GM23338 (cell line): ENCODE measurements around the gene ZNF443.
"Not testable (repeated sequence)": the region's sequence is repeated elsewhere in the genome, so short reads cannot be mapped to it uniquely, and the experiment has no call there.

Experiments used
- CREB1 ChIP-seq: fragments of 250-450 bp; sonication (Bioruptor Pico); IDR thresholded peaks from 2 replicates; pipeline ENCODE4 v1.5.0; 2020; ENCODE audit warnings: low read depth, mild to moderate bottlenecking, moderate library complexity
- EZH2 ChIP-seq: fragments of 200-600 bp; sonication (generic); IDR thresholded peaks from one replicate; pipeline ENCODE4 v1.8.0; 2017; ENCODE audit warnings: antibody characterized with exemption, mild to moderate bottlenecking, low read depth; ENCODE audit not compliant: unreplicated experiment
- EZH2phosphoT487 ChIP-seq: fragments of 200-600 bp; sonication (generic); IDR thresholded peaks from one replicate; pipeline ENCODE4 v1.8.1; 2018; ENCODE audit warnings: antibody characterized with exemption; ENCODE audit not compliant: unreplicated experiment
- NANOG ChIP-seq: IDR thresholded peaks from 2 replicates; pipeline ENCODE4 v1.6.1; 2016; ENCODE audit warnings: antibody characterized with exemption, borderline replicate concordance
- POLR2AphosphoS5 ChIP-seq: IDR thresholded peaks from 2 replicates; pipeline ENCODE4 v1.6.1; 2016; ENCODE audit warnings: antibody characterized with exemption, low read depth
- ZNF114 ChIP-seq: fragments of 250-450 bp; sonication (Bioruptor Pico); IDR thresholded peaks from 2 replicates; pipeline ENCODE4 v1.5.0; 2020; ENCODE audit warnings: mild to moderate bottlenecking, moderate library complexity
- ZNF331 ChIP-seq: fragments of 250-450 bp; sonication (Bioruptor Pico); IDR thresholded peaks from 2 replicates; pipeline ENCODE4 v1.5.0; 2020; ENCODE audit warnings: low read depth, mild to moderate bottlenecking, moderate library complexity
- TF ChIP-seq, protein P1 (sequence below): IDR thresholded peaks from 2 replicates; pipeline ENCODE4 v1.6.1; 2016; ENCODE audit warnings: antibody characterized with exemption
- TF ChIP-seq, protein P2 (sequence below), 2 experiments: fragments of 200-600 bp in 1 of 2; sonication (generic) in 1 of 2; conservative IDR thresholded peaks; 2 replicates each; pipeline versions ENCODE4 v1.5.1 to v1.6.1; 2016 to 2017; ENCODE audit warnings: antibody characterized with exemption in 2 of 2, low read depth in 2 of 2, mild to moderate bottlenecking in 2 of 2, moderate library complexity in 1 of 2
- TF ChIP-seq, protein P3 (sequence below): IDR thresholded peaks from one replicate; pipeline ENCODE4 v1.6.1; 2018; ENCODE audit warnings: antibody characterized with exemption; ENCODE audit not compliant: unreplicated experiment

DNA sequence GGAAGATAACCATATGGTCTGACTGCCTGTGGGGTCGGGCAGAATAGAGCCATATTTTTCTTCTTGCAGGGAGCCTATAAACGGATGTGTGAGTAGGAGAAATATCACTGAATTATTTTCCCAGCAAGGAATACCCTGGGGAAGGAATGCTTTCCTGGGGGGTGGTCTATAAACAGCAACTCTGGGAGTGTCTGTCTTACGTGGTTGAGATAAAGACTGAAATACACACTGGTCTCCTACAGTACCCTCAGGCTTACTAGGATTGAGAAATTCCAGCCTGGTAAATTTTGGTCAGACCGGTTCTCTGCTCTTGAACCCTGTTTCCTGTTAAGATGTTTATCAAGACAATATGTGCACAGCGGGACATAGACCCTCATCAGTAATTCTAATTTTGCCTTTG lies 23.5 kb downstream of the ZNF443 start:
- TF ChIP-seq, protein P1, sequence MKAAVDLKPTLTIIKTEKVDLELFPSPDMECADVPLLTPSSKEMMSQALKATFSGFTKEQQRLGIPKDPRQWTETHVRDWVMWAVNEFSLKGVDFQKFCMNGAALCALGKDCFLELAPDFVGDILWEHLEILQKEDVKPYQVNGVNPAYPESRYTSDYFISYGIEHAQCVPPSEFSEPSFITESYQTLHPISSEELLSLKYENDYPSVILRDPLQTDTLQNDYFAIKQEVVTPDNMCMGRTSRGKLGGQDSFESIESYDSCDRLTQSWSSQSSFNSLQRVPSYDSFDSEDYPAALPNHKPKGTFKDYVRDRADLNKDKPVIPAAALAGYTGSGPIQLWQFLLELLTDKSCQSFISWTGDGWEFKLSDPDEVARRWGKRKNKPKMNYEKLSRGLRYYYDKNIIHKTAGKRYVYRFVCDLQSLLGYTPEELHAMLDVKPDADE, result not testable (repeated sequence)
- TF ChIP-seq, protein P2, sequence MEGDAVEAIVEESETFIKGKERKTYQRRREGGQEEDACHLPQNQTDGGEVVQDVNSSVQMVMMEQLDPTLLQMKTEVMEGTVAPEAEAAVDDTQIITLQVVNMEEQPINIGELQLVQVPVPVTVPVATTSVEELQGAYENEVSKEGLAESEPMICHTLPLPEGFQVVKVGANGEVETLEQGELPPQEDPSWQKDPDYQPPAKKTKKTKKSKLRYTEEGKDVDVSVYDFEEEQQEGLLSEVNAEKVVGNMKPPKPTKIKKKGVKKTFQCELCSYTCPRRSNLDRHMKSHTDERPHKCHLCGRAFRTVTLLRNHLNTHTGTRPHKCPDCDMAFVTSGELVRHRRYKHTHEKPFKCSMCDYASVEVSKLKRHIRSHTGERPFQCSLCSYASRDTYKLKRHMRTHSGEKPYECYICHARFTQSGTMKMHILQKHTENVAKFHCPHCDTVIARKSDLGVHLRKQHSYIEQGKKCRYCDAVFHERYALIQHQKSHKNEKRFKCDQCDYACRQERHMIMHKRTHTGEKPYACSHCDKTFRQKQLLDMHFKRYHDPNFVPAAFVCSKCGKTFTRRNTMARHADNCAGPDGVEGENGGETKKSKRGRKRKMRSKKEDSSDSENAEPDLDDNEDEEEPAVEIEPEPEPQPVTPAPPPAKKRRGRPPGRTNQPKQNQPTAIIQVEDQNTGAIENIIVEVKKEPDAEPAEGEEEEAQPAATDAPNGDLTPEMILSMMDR (conservative IDR thresholded peaks at IDR 0.05; ENCODE audit: low read depth in 2 of 2), result not testable (repeated sequence)
- not testable (repeated sequence) for TF ChIP-seq EZH2; POLR2AphosphoS5; NANOG; EZH2phosphoT487; ZNF331 (CRISPR knock-in tag); CREB1 (CRISPR knock-in tag); ZNF114 (CRISPR knock-in tag)
- TF ChIP-seq, protein P3, sequence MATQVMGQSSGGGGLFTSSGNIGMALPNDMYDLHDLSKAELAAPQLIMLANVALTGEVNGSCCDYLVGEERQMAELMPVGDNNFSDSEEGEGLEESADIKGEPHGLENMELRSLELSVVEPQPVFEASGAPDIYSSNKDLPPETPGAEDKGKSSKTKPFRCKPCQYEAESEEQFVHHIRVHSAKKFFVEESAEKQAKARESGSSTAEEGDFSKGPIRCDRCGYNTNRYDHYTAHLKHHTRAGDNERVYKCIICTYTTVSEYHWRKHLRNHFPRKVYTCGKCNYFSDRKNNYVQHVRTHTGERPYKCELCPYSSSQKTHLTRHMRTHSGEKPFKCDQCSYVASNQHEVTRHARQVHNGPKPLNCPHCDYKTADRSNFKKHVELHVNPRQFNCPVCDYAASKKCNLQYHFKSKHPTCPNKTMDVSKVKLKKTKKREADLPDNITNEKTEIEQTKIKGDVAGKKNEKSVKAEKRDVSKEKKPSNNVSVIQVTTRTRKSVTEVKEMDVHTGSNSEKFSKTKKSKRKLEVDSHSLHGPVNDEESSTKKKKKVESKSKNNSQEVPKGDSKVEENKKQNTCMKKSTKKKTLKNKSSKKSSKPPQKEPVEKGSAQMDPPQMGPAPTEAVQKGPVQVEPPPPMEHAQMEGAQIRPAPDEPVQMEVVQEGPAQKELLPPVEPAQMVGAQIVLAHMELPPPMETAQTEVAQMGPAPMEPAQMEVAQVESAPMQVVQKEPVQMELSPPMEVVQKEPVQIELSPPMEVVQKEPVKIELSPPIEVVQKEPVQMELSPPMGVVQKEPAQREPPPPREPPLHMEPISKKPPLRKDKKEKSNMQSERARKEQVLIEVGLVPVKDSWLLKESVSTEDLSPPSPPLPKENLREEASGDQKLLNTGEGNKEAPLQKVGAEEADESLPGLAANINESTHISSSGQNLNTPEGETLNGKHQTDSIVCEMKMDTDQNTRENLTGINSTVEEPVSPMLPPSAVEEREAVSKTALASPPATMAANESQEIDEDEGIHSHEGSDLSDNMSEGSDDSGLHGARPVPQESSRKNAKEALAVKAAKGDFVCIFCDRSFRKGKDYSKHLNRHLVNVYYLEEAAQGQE, result not testable (repeated sequence)
